Astrocyte (in vitro differentiated cells and primary cell): ENCODE measurements around the gene PFDN2. TPM values are rescaled to one million over a fixed set of nuclear protein-coding genes. Genes with fewer than 3 reads are reported as not detected.

ENCODE experiments used
- DNase-seq: peaks from one replicate; pipeline ENCODE4 v3.0.0-alpha.2; 2010; ENCODE audit warnings: low read depth
- FAIRE-seq: peaks from 2 replicates; lab custom pipeline; 2011; peaks lifted over from hg19 to GRCh38; lab: Jason Lieb, UNC
- H2AFZ ChIP-seq: 2 replicates; pipeline ENCODE4 v1.6.0; 2012; ENCODE audit warnings: low read depth, low read length, inconsistent platforms
- H3K27ac ChIP-seq: 2 replicates; pipeline ENCODE4 v1.5.1; 2011; ENCODE audit warnings: low read depth, low read length, inconsistent platforms
- H3K27me3 ChIP-seq: 2 replicates; pipeline ENCODE4 v1.6.0; 2011; ENCODE audit warnings: low read length, inconsistent platforms; ENCODE audit not compliant: insufficient read depth
- H3K36me3 ChIP-seq: 2 replicates; pipeline ENCODE4 v1.5.1; 2011; ENCODE audit warnings: low read length, inconsistent platforms; ENCODE audit not compliant: insufficient read depth
- H3K4me1 ChIP-seq: 2 replicates; pipeline ENCODE4 v1.5.1; 2011; ENCODE audit warnings: low read length, inconsistent platforms; ENCODE audit not compliant: insufficient read depth
- H3K4me2 ChIP-seq: 2 replicates; pipeline ENCODE4 v1.6.0; 2012; ENCODE audit warnings: low read length, inconsistent platforms
- H3K4me3 ChIP-seq: 2 replicates; pipeline ENCODE4 v1.5.1; 2011; ENCODE audit warnings: low read depth, mild to moderate bottlenecking, low read length, inconsistent platforms; ENCODE audit not compliant: insufficient read depth
- H3K79me2 ChIP-seq: 2 replicates; pipeline ENCODE4 v1.6.0; 2012; ENCODE audit warnings: mild to moderate bottlenecking, low read length, inconsistent platforms; ENCODE audit not compliant: insufficient read depth
- H3K9ac ChIP-seq: 2 replicates; pipeline ENCODE4 v1.6.0; 2012; ENCODE audit warnings: mild to moderate bottlenecking, low read length, inconsistent platforms
- H3K9me3 ChIP-seq: 2 replicates; pipeline ENCODE4 v1.5.1; 2012; ENCODE audit warnings: low read depth, mild to moderate bottlenecking, low read length, inconsistent platforms; ENCODE audit not compliant: insufficient read depth
- H4K20me1 ChIP-seq: 2 replicates; pipeline ENCODE4 v1.6.0; 2012; ENCODE audit warnings: low read length, inconsistent platforms; ENCODE audit not compliant: insufficient read depth
- H3K27ac Mint-ChIP-seq: one replicate; pipeline ENCODE4 v1.8.0; 2021; ENCODE audit warnings: mild to moderate bottlenecking, mixed read lengths; ENCODE audit not compliant: unreplicated experiment
- H3K27me3 Mint-ChIP-seq: one replicate; pipeline ENCODE4 v1.8.0; 2021; ENCODE audit warnings: low read depth, mixed read lengths; ENCODE audit not compliant: unreplicated experiment
- H3K36me3 Mint-ChIP-seq: one replicate; pipeline ENCODE4 v1.8.0; 2021; ENCODE audit warnings: low read depth, mixed read lengths; ENCODE audit not compliant: unreplicated experiment
- H3K4me1 Mint-ChIP-seq: one replicate; pipeline ENCODE4 v1.8.0; 2021; ENCODE audit warnings: low read depth, mixed read lengths; ENCODE audit not compliant: unreplicated experiment
- H3K4me3 Mint-ChIP-seq: one replicate; pipeline ENCODE4 v1.8.0; 2021; ENCODE audit warnings: mild to moderate bottlenecking, moderate library complexity, mixed read lengths; ENCODE audit not compliant: unreplicated experiment
- H3K9me3 Mint-ChIP-seq: one replicate; pipeline ENCODE4 v1.8.0; 2021; ENCODE audit warnings: mild to moderate bottlenecking, mixed read lengths; ENCODE audit not compliant: unreplicated experiment
- CTCF ChIP-seq: IDR thresholded peaks from 2 replicates; pipeline ENCODE4 v1.5.1; 2011; ENCODE audit warnings: low read depth, mild to moderate bottlenecking, inconsistent platforms, low read length, moderate library complexity; ENCODE audit not compliant: insufficient read depth
- EZH2 ChIP-seq: IDR thresholded peaks from 2 replicates; pipeline ENCODE4 v1.6.1; 2012; ENCODE audit warnings: mild to moderate bottlenecking, low read length, inconsistent platforms; ENCODE audit not compliant: insufficient read depth
- total RNA-seq: library from RNA; stranded (reverse); gene quantifications from 2 replicates; pipeline ENCODE4 v1.2.1, GENCODE V29; 2021

Gene PFDN2
- total RNA-seq, 1 donor from 2014 or later, result 111 TPM

DNA sequence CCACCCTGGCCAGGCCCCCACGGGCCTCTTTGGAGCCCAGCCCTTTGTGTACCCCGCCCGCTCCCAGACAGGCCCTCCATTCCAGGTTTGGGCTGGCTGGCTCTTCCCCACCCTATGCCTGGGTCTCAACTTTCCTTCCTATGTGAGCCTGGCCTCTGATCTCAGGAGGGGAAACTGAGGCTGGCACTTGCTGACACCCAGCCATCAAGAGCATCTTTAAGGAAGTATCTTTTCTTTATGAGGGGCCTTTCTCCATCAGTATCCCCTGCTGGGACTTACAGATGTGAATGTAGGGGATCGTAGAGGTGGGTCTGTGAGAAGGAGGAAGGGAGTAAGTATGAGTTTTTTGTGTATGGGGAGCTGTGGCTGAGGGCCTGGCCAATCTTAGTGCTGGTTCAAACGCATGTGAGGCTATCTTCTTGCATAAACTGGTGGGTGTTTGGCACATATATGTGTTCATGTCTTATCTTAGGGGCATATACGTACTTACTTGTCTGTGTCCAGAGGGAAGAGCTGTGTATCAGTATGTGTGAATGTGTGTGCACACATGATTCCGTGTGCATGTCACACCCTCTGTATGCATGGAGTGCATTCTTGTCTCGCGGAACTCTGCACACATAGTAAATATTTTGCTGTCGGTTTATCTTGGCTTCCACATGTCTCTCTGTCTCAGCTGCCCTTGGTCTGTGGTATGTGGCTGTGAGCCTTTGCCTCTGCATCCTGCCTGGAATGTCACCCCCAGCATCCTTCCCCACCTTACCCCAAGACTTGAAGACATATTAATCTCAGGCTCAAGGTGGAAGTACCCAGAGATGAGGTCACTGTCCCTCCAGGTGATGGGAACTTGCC, 33.9 kb downstream of the PFDN2 start:
- no peak for FAIRE-seq
- Histone ChIP-seq H2AFZ (peak overlapping the region; percentile 58), H3K4me1 (peaks cover 35% of the 10 kb centered on the region), H3K4me3 (no peak overlapping the region), H3K27me3 (no peaks in the 10 kb centered on the region), H3K9me3 (no peaks in the 10 kb centered on the region), H3K9ac (peak overlapping the region; percentile 38), H3K4me2 (peak overlapping the region; percentile 55), H4K20me1 (no peaks in the 10 kb centered on the region), H3K36me3 (no peaks in the 10 kb centered on the region), H3K79me2 (no peaks in the 10 kb centered on the region), H3K27ac (peak overlapping the region; percentile 58)
- no peak for TF ChIP-seq EZH2
- TF ChIP-seq CTCF, result no peak
- peak overlapping the region; percentile 89 for H3K27ac Mint-ChIP-seq
- no peaks in the 10 kb centered on the region for H3K36me3 Mint-ChIP-seq
- H3K4me3 Mint-ChIP-seq, result no peak overlapping the region
- DNase-seq, result peak; percentile 39
- peaks cover 3% of the 10 kb centered on the region for H3K9me3 Mint-ChIP-seq
- peaks cover 69% of the 10 kb centered on the region for H3K4me1 Mint-ChIP-seq
- no peaks in the 10 kb centered on the region for H3K27me3 Mint-ChIP-seq

- peaks cover 4% of the 10 kb centered on the region for H3K9me3 Mint-ChIP-seq
- H3K27me3 ChIP-seq, result no peaks in the 10 kb centered on the region
- H3K79me2 ChIP-seq, result no peaks in the 10 kb centered on the region
- H3K4me1 ChIP-seq, result peaks cover 35% of the 10 kb centered on the region
- no peak overlapping the region for H3K4me3 ChIP-seq
- H3K4me2 ChIP-seq, result peak overlapping the region; percentile 55
- FAIRE-seq, result no peak
- H3K27ac Mint-ChIP-seq, result peak overlapping the region; percentile 89
- H3K9me3 ChIP-seq, result no peaks in the 10 kb centered on the region
- no peak for TF ChIP-seq EZH2
- TF ChIP-seq CTCF, result no peak
- H3K36me3 ChIP-seq, result no peaks in the 10 kb centered on the region
- peak; percentile 89 for DNase-seq
- H3K27ac ChIP-seq, result peak overlapping the region; percentile 58
- H4K20me1 ChIP-seq, result no peaks in the 10 kb centered on the region
- peak overlapping the region; percentile 30 for H3K9ac ChIP-seq
- peak overlapping the region; percentile 58 for H2AFZ ChIP-seq
- peak overlapping the region; percentile 28 for H3K4me3 Mint-ChIP-seq
- H3K27me3 Mint-ChIP-seq, result no peaks in the 10 kb centered on the region
- no peaks in the 10 kb centered on the region for H3K36me3 Mint-ChIP-seq
- H3K4me1 Mint-ChIP-seq, result peaks cover 61% of the 10 kb centered on the region
Observed at GRCh38 chr1:161082996-161083747, 34.7 kb downstream of the PFDN2 start.
